Measurements from ENCODE around the gene OR10A2.
"Not testable (repeated sequence)": the region's sequence is repeated elsewhere in the genome, so short reads cannot be mapped to it uniquely, and the experiment has no call there.

OR10A2 gene

GRCh38 chr11:6888830-6889229 is 26.0 kb downstream of the OR10A2 start:
- DNase-seq: no peak

- DNase-seq: no peak
Measured at GRCh38 chr11:6889835-6890234, 27.0 kb downstream of the OR10A2 start.

GRCh38 chr11:6892400-6892799 is 29.5 kb downstream of the OR10A2 start, which contains the start of gene OR2D2:
Gene OR2D2, minus strand, starts transcription at chr11:6892500. Its CDS starts 0 bp downstream, at chr11:6892500.
- no peak for DNase-seq

- no peak for DNase-seq
Measured at GRCh38 chr11:6894097-6894496, 31.2 kb downstream of the OR10A2 start.

- no peak for DNase-seq
Measured at GRCh38 chr11:6895010-6895409, 32.2 kb downstream of the OR10A2 start.

- DNase-seq: no peak
Measured at GRCh38 chr11:6898911-6899310, 36.1 kb downstream of the OR10A2 start.

- no peak for DNase-seq
Measured at GRCh38 chr11:6900327-6900999, 37.6 kb downstream of the OR10A2 start.

- DNase-seq: not testable (repeated sequence)
Measured at GRCh38 chr11:6904804-6905203, 41.9 kb downstream of the OR10A2 start.

- no peak for DNase-seq
Measured at GRCh38 chr11:6911378-6911777, 48.5 kb downstream of the OR10A2 start.

- no peak for DNase-seq
Measured at GRCh38 chr11:6911948-6912347, 49.1 kb downstream of the OR10A2 start.

- no peak for DNase-seq
Measured at GRCh38 chr11:6919698-6920097, 56.8 kb downstream of the OR10A2 start.

- no peak for DNase-seq
Measured at GRCh38 chr11:6920702-6921101, 57.8 kb downstream of the OR10A2 start, which contains the start of gene OR2D3. Gene OR2D3, plus strand, starts transcription at chr11:6921002. Its CDS starts 0 bp downstream, at chr11:6921002.

Measured in inflammatory macrophage (primary cell).